H1 (cell line): ENCODE measurements around the gene LRRC61. TPM values are rescaled to one million over a fixed set of nuclear protein-coding genes. Genes with fewer than 3 reads are reported as not detected.

Source experiments
- CTCF ChIA-PET: fragments of 300-600 bp; sonication (Branson Sonifier 250); formaldehyde crosslinking; loops from one replicate; lab custom pipeline; 2021; ENCODE audit not compliant: partially characterized antibody; lab: Charles Lee
- POLR2A ChIA-PET: fragments of 300-600 bp; sonication (Branson Sonifier 250); formaldehyde crosslinking; loops from one replicate; lab custom pipeline; 2021; ENCODE audit warnings: inconsistent platforms; ENCODE audit not compliant: partially characterized antibody; lab: Charles Lee
- DNase-seq, 2 experiments: peaks; one replicate each; pipeline versions ENCODE4 v3.0.0 to v3.0.0-alpha.2; 2010 to 2022; ENCODE audit warnings: low spot score in 2 of 2, low read depth in 1 of 2, mixed read lengths in 1 of 2
- FAIRE-seq: peaks from 2 replicates; lab custom pipeline; 2011; peaks lifted over from hg19 to GRCh38; lab: Jason Lieb, UNC
- H2AFZ ChIP-seq: 2 replicates; pipeline ENCODE4 v1.8.1; 2012; ENCODE audit warnings: low read length, inconsistent platforms
- H2AK5ac ChIP-seq: 2 replicates; pipeline ENCODE4 v1.6.1; 2013; ENCODE audit warnings: low read depth, low read length
- H2BK120ac ChIP-seq: replicated peaks from 2 replicates; pipeline ENCODE3; 2013; ENCODE audit warnings: low read depth, low read length, inconsistent platforms
- H2BK12ac ChIP-seq: 2 replicates; pipeline ENCODE4 v1.6.1; 2013; ENCODE audit warnings: low read depth, low read length
- H2BK15ac ChIP-seq: 2 replicates; pipeline ENCODE4 v1.6.1; 2013; ENCODE audit warnings: low read length
- H2BK20ac ChIP-seq: 2 replicates; pipeline ENCODE4 v1.6.1; 2013; ENCODE audit warnings: low read length
- H2BK5ac ChIP-seq: 2 replicates; pipeline ENCODE4 v1.6.1; 2013; ENCODE audit warnings: low read depth, low read length
- H3K14ac ChIP-seq: 2 replicates; pipeline ENCODE4 v1.6.1; 2013; ENCODE audit warnings: inconsistent platforms; ENCODE audit not compliant: insufficient read length
- H3K18ac ChIP-seq: 2 replicates; pipeline ENCODE4 v1.6.1; 2013; ENCODE audit warnings: low read length; ENCODE audit errors: extremely low read depth
- H3K23ac ChIP-seq: 2 replicates; pipeline ENCODE4 v1.6.1; 2013; ENCODE audit warnings: inconsistent platforms; ENCODE audit not compliant: insufficient read length
- H3K23me2 ChIP-seq: 2 replicates; pipeline ENCODE4 v1.6.1; 2013; ENCODE audit warnings: low read depth, low read length
- H3K27ac ChIP-seq: 2 replicates; pipeline ENCODE4 v1.6.1; 2011; ENCODE audit warnings: low read depth, low read length, inconsistent platforms
- H3K27me3 ChIP-seq, 4 experiments: replicated peaks in 1 of 4; 1 replicate in 1 of 4; 2 replicates in 3 of 4; pipeline versions ENCODE4 v1.6.1 to v1.8.1; 2011 to 2013; ENCODE audit warnings: low read length in 3 of 4, mild to moderate bottlenecking in 3 of 4, inconsistent platforms in 2 of 4, mixed read lengths in 2 of 4, moderate library complexity in 1 of 4; ENCODE audit not compliant: control insufficient read depth in 3 of 4, insufficient read depth in 3 of 4; ENCODE audit errors: extremely low read depth in 1 of 4
- H3K36me3 ChIP-seq, 4 experiments: 2 replicates each; pipeline versions ENCODE4 v1.6.1 to v1.8.1; 2011 to 2013; ENCODE audit warnings: mild to moderate bottlenecking in 4 of 4, low read length in 3 of 4, moderate library complexity in 2 of 4, control low read depth in 1 of 4, inconsistent platforms in 1 of 4; ENCODE audit not compliant: insufficient read depth in 4 of 4, control insufficient read depth in 2 of 4
- H3K4ac ChIP-seq: replicated peaks from 2 replicates; pipeline ENCODE3; 2013; ENCODE audit warnings: low read length, low read depth, mixed read lengths, inconsistent platforms; ENCODE audit not compliant: insufficient read length
- H3K4me1 ChIP-seq, 4 experiments: replicated peaks in 1 of 4; 1 replicate in 1 of 4; 2 replicates in 3 of 4; pipeline versions ENCODE4 v1.6.1 to v1.8.1; 2011 to 2013; ENCODE audit warnings: low read length in 3 of 4, inconsistent platforms in 2 of 4, mixed read lengths in 1 of 4; ENCODE audit not compliant: insufficient read depth in 4 of 4, control insufficient read depth in 3 of 4
- H3K4me2 ChIP-seq, 2 experiments: 2 replicates each; pipeline versions ENCODE4 v1.6.1 to v1.8.1; 2011 to 2013; ENCODE audit warnings: low read depth in 2 of 2, low read length in 2 of 2, control low read depth in 1 of 2, inconsistent platforms in 1 of 2, mild to moderate bottlenecking in 1 of 2; ENCODE audit not compliant: insufficient read depth in 1 of 2
- H3K4me3 ChIP-seq, 4 experiments: fragments of 200-600, 300-600 bp in 1 of 4; sonication (generic), shearing (Covaris generic), sonication (Bioruptor Twin) in 1 of 4; 2 replicates each; pipeline versions ENCODE4 v1.5.1 to v1.8.1; 2011 to 2016; ENCODE audit warnings: low read length in 4 of 4, low read depth in 3 of 4, control low read depth in 2 of 4, inconsistent platforms in 2 of 4, mild to moderate bottlenecking in 2 of 4, mixed read lengths in 1 of 4, moderate library complexity in 1 of 4; ENCODE audit not compliant: insufficient read depth in 2 of 4; ENCODE audit errors: extremely low read depth in 1 of 4
- H3K56ac ChIP-seq: replicated peaks from 2 replicates; pipeline ENCODE3; 2013; ENCODE audit warnings: low read depth, mild to moderate bottlenecking, mixed read lengths, low read length, inconsistent platforms; ENCODE audit not compliant: insufficient read length
- H3K79me1 ChIP-seq: 2 replicates; pipeline ENCODE4 v1.6.1; 2013; ENCODE audit warnings: low read depth, low read length, control low read depth
- H3K79me2 ChIP-seq, 2 experiments: 2 replicates each; pipeline versions ENCODE4 v1.6.1 to v1.8.1; 2012 to 2013; ENCODE audit warnings: low read length in 2 of 2, mild to moderate bottlenecking in 2 of 2, inconsistent platforms in 1 of 2; ENCODE audit not compliant: insufficient read depth in 2 of 2, control insufficient read depth in 1 of 2
- H3K9ac ChIP-seq, 4 experiments: replicated peaks in 1 of 4; 1 replicate in 1 of 4; 2 replicates in 3 of 4; pipeline versions ENCODE4 v1.6.1 to v1.8.1; 2011 to 2013; ENCODE audit warnings: low read depth in 3 of 4, low read length in 3 of 4, control low read depth in 2 of 4, mild to moderate bottlenecking in 2 of 4, moderate library complexity in 2 of 4, inconsistent platforms in 1 of 4; ENCODE audit errors: extremely low read depth in 1 of 4
- H3K9me3 ChIP-seq, 2 experiments: 2 replicates each; pipeline versions ENCODE4 v1.6.1 to v1.8.1; 2012 to 2013; ENCODE audit warnings: mild to moderate bottlenecking in 2 of 2, moderate library complexity in 2 of 2, control low read depth in 1 of 2, inconsistent platforms in 1 of 2, low read depth in 1 of 2, low read length in 1 of 2, mixed read lengths in 1 of 2; ENCODE audit not compliant: insufficient read depth in 2 of 2
- H4K20me1 ChIP-seq, 2 experiments: replicated peaks in 1 of 2; 2 replicates each; pipeline versions ENCODE3 to v1.8.1; 2011 to 2013; ENCODE audit warnings: inconsistent platforms in 2 of 2, low read length in 2 of 2, mild to moderate bottlenecking in 1 of 2; ENCODE audit not compliant: insufficient read depth in 2 of 2, control insufficient read depth in 1 of 2
- H4K5ac ChIP-seq: 2 replicates; pipeline ENCODE4 v1.6.1; 2013; ENCODE audit warnings: low read length, low read depth, mixed read lengths, inconsistent platforms; ENCODE audit not compliant: insufficient read length
- H4K8ac ChIP-seq: 2 replicates; pipeline ENCODE4 v1.8.0; 2013; ENCODE audit warnings: mild to moderate bottlenecking, moderate library complexity, low read length, inconsistent platforms; ENCODE audit not compliant: insufficient read depth; ENCODE audit errors: extremely low read depth
- H4K91ac ChIP-seq: replicated peaks from 2 replicates; pipeline ENCODE3; 2013; ENCODE audit warnings: low read length, mixed read lengths, inconsistent platforms; ENCODE audit not compliant: insufficient read length
- BACH1 ChIP-seq: IDR thresholded peaks from 2 replicates; pipeline ENCODE4 v1.6.1; 2012; ENCODE audit warnings: low read length, improper control_type of control experiment
- EZH2 ChIP-seq: fragments of 200-600 bp; sonication (generic); IDR thresholded peaks from 2 replicates; pipeline ENCODE4 v1.7.1; 2012; ENCODE audit warnings: low read depth, mild to moderate bottlenecking, moderate library complexity, low read length, inconsistent platforms; ENCODE audit not compliant: severe bottlenecking
- WGBS, 2 experiments: shearing (Covaris generic) in 1 of 2; methylation state at CpG; one replicate each; pipeline versions ENCODE4 v1.1.6 to v1.1.7; 2013 to 2015; ENCODE audit warnings: low lambda C conversion rate in 2 of 2, mixed read lengths in 2 of 2, inconsistent platforms in 1 of 2, low coverage in 1 of 2, missing lambda C conversion rate in 1 of 2; ENCODE audit not compliant: insufficient replicate concordance in 2 of 2, insufficient coverage in 1 of 2, insufficient read length in 1 of 2; ENCODE audit errors: extremely low coverage in 1 of 2, missing lambda C conversion rate in 1 of 2; 5-methylcytosine and 5-hydroxymethylcytosine counted together
- polyA plus RNA-seq, 7 experiments: library from polyadenylated mRNA; depleted of rRNA in 3 of 7; stranded (reverse) in 5 of 7; unstranded in 2 of 7; fragments of >200 nt in 5 of 7; fragments of 200-250 nt in 2 of 7; gene quantifications; 1 replicate in 5 of 7; 2 replicates in 1 of 7; 4 replicates in 1 of 7; pipeline versions ENCODE4 v1.2.1 to v1.2.3, GENCODE V29; 2011 to 2013; ENCODE audit warnings: missing spikeins in 2 of 7, mixed read lengths in 2 of 7
- total RNA-seq: library from RNA; stranded (reverse); fragmentation: NEBNext Ultra II Directional; extraction: Animal tissue kit (Norgen Biotek cat#: 25700); gene quantifications from 2 replicates; pipeline ENCODE4 v1.2.1, GENCODE V29; 2021

Gene LRRC61
- total and polyA plus RNA-seq, 2 of the 8 experiments (the other 6 are each of a cell fraction or from before 2014, with no cell fraction given) = 0.73 to 44.8 TPM

- Histone ChIP-seq H3K9ac (peak overlapping the region in 1 of 4 experiments; percentile 55; a peak in 2 of 7 replicates), H3K4ac (no peak overlapping the region), H2BK5ac (peak overlapping the region; percentile 89), H3K23me2 (peaks cover 9% of the 10 kb centered on the region), H2BK120ac (no peak overlapping the region), H3K79me1 (peaks cover 6% of the 10 kb centered on the region), H3K27ac (peak overlapping the region; percentile 60; the same call in 1 of the 2 replicates), H3K23ac (no peak overlapping the region), H2AFZ (no peak overlapping the region), H2BK20ac (peak overlapping the region; percentile 86), H3K14ac (no peak overlapping the region), H4K91ac (peak overlapping the region; percentile 22), H4K8ac (no peak overlapping the region), H2BK12ac (peak overlapping the region; percentile 99), H3K18ac (peak overlapping the region; percentile 26; the same call in 1 of the 2 replicates), H3K79me2 (peaks cover 0 to 21% of the 10 kb centered on the region in 2 experiments; a peak in 2 of 4 replicates), H3K36me3 (peaks cover 2 to 25% (median 10%) of the 10 kb centered on the region in 4 experiments; a peak in 6 of 8 replicates), H3K4me2 (peak overlapping the region; percentile 3 to 52; a peak in 3 of 4 replicates), H3K27me3 (peaks cover 0 to 3% (median 1%) of the 10 kb centered on the region in 4 experiments; a peak in 1 of 7 replicates), H3K4me3 (no peak overlapping the region; a peak in 1 of 8 replicates), H3K4me1 (peaks cover 11 to 57% (median 32%) of the 10 kb centered on the region in 4 experiments), H4K20me1 (peaks cover 9 to 18% of the 10 kb centered on the region in 2 experiments), H3K56ac (no peak overlapping the region), H2BK15ac (peak overlapping the region; percentile 36; the same call in 1 of the 2 replicates), H2AK5ac (peak overlapping the region; percentile 99), H4K5ac (peak overlapping the region; percentile 15), H3K9me3 (no peaks in the 10 kb centered on the region)
- ChIA-PET POLR2A (interaction anchor here (0.8 to 7.6 kb wide), 12 partner anchors 8 to 79 kb away, joined by 3 to 76 read pairs (median 5); partner anchors contain the start of gene REPIN1), CTCF (interaction anchor here (0.8 to 2.2 kb wide), 6 partner anchors 9 to 82 kb away, joined by 3 to 10 read pairs (median 3); no protein-coding TSS in a partner anchor)
- WGBS, 2 experiments = 74% methylated on average over 6 of the region's 6 CpGs; no CpG with 5 or more reads in 1 of the 2 experiments
- DNase-seq (no peak), FAIRE-seq (no peak)
- TF ChIP-seq BACH1 (no peak), EZH2 (no peak)
Measured at GRCh38 chr7:150335774-150336112, 12.6 kb downstream of the LRRC61 start.
